ENCODE results near the gene CDYL.

The CDYL gene

GRCh38 chr6:4776131-4776492, at the start of gene CDYL:
TSS of gene CDYL (plus strand) at chr6:4776404. CDS start at chr6:4776784, 380 bp downstream.
- peak; percentile 85 to 90 for DNase-seq

- no peak for DNase-seq
These were observed 49.6 kb upstream of the CDYL start for GRCh38 chr6:4726645-4727044.

- no peak for DNase-seq
These were observed 49.0 kb upstream of the CDYL start for GRCh38 chr6:4727217-4727616.

GRCh38 chr6:4727671-4728435, 48.4 kb upstream of the CDYL start:
- DNase-seq = no peak

- DNase-seq = no peak
These were observed 47.8 kb upstream of the CDYL start for GRCh38 chr6:4728436-4728769.

- no peak for DNase-seq
These were observed 47.3 kb upstream of the CDYL start for GRCh38 chr6:4728926-4729325.

GRCh38 chr6:4731996-4732395, 44.2 kb upstream of the CDYL start:
- DNase-seq = no peak

- no peak for DNase-seq
These were observed 43.4 kb upstream of the CDYL start for GRCh38 chr6:4732691-4733315.

- DNase-seq = no peak
These were observed 39.8 kb upstream of the CDYL start for GRCh38 chr6:4736371-4736873.

GRCh38 chr6:4740032-4740431, 36.2 kb upstream of the CDYL start:
- DNase-seq = no peak

GRCh38 chr6:4743062-4743461, 33.1 kb upstream of the CDYL start:
- no peak for DNase-seq

- DNase-seq = no peak
These were observed 32.3 kb upstream of the CDYL start for GRCh38 chr6:4743926-4744325.

- no peak for DNase-seq
These were observed 28.6 kb upstream of the CDYL start for GRCh38 chr6:4747588-4747987.

GRCh38 chr6:4751823-4752464, 24.3 kb upstream of the CDYL start:
- DNase-seq = no peak

GRCh38 chr6:4756247-4756646, 20.0 kb upstream of the CDYL start:
- DNase-seq = no peak

- DNase-seq = no peak
These were observed 16.2 kb upstream of the CDYL start for GRCh38 chr6:4759997-4760396.

- no peak for DNase-seq
These were observed 15.4 kb upstream of the CDYL start for GRCh38 chr6:4760773-4761172.

- DNase-seq = no peak
These were observed 13.9 kb upstream of the CDYL start for GRCh38 chr6:4762294-4762693.

GRCh38 chr6:4763921-4764320, 12.3 kb upstream of the CDYL start:
- DNase-seq = no peak

- no peak for DNase-seq
These were observed 7.4 kb upstream of the CDYL start for GRCh38 chr6:4768815-4769214.

- no peak for DNase-seq
These were observed 3.5 kb upstream of the CDYL start for GRCh38 chr6:4772750-4773149.

GRCh38 chr6:4773181-4773580, 3.0 kb upstream of the CDYL start:
- DNase-seq = peak in 1 of 2 experiments; percentile 15

- no peak for DNase-seq
These were observed 1.9 kb upstream of the CDYL start for GRCh38 chr6:4774296-4774695.

Measured in stimulated activated CD4-positive, alpha-beta T cell treated with anti-CD3 and anti-CD28 coated beads, Interleukin-4, amount 100 ng/mL, for 4 hours (primary cell).